GM19372 (cell line): ENCODE data around the gene SH3RF3.

Source experiments
- ATAC-seq: cut with Tn5 transposase; IDR thresholded peaks from one replicate; pipeline ENCODE4 v1.9.1; 2021; ENCODE audit warnings: mild to moderate bottlenecking, low read depth, moderate library complexity; ENCODE audit not compliant: unreplicated experiment

SH3RF3 gene

GRCh38 chr2:109256111-109256510, 127.1 kb downstream of the SH3RF3 start:
- ATAC-seq, result no peak

- no peak for ATAC-seq
These were observed 127.9 kb downstream of the SH3RF3 start for GRCh38 chr2:109256921-109257320.

GRCh38 chr2:109257653-109258052, 128.6 kb downstream of the SH3RF3 start:
- ATAC-seq, result no peak

GRCh38 chr2:109258376-109258775, 129.4 kb downstream of the SH3RF3 start:
- no peak for ATAC-seq

GRCh38 chr2:109258905-109259540, 130.0 kb downstream of the SH3RF3 start:
- ATAC-seq, result no peak

- no peak for ATAC-seq
These were observed 130.7 kb downstream of the SH3RF3 start for GRCh38 chr2:109259671-109260070.

- ATAC-seq, result no peak
These were observed 131.3 kb downstream of the SH3RF3 start for GRCh38 chr2:109260116-109260855.

GRCh38 chr2:109260886-109261700, 132.1 kb downstream of the SH3RF3 start:
- no peak for ATAC-seq

GRCh38 chr2:109261906-109262631, 133.1 kb downstream of the SH3RF3 start:
- no peak for ATAC-seq

- ATAC-seq, result no peak
These were observed 135.8 kb downstream of the SH3RF3 start for GRCh38 chr2:109264595-109265328.

GRCh38 chr2:109265369-109265768, 136.4 kb downstream of the SH3RF3 start:
- ATAC-seq, result no peak

- no peak for ATAC-seq
These were observed 136.9 kb downstream of the SH3RF3 start for GRCh38 chr2:109265953-109266352.

- ATAC-seq, result no peak
These were observed 137.5 kb downstream of the SH3RF3 start for GRCh38 chr2:109266496-109266895.

- ATAC-seq, result no peak
These were observed 138.2 kb downstream of the SH3RF3 start for GRCh38 chr2:109266998-109267854.

GRCh38 chr2:109268916-109269315, 139.9 kb downstream of the SH3RF3 start:
- ATAC-seq, result no peak

- ATAC-seq, result no peak
These were observed 140.9 kb downstream of the SH3RF3 start for GRCh38 chr2:109269706-109270504.

GRCh38 chr2:109270505-109271312, 141.7 kb downstream of the SH3RF3 start:
- ATAC-seq, result no peak
